Measurements from ENCODE around the gene CIZ1.

The CIZ1 gene

GRCh38 chr9:128180001-128180400 lies 11.4 kb downstream of the CIZ1 start:
- Histone ChIP-seq H3K27me3 (ENCODE audit: control insufficient read depth, insufficient read depth, low read length) (no peaks in the 10 kb centered on the region), H3K4me3 (ENCODE audit: low read depth, low read length) (no peak overlapping the region), H3K4me1 (ENCODE audit: control insufficient read depth, insufficient read depth, low read length) (no peaks in the 10 kb centered on the region), H3K36me3 (ENCODE audit: control insufficient read depth, insufficient read depth, low read length) (peaks cover 36% of the 10 kb centered on the region), H3K9me3 (ENCODE audit: control insufficient read depth, insufficient read depth, low read length) (no peaks in the 10 kb centered on the region), H3K9ac (ENCODE audit: low read depth, low read length) (no peak overlapping the region)

GRCh38 chr9:128178806-128179431 lies 12.5 kb downstream of the CIZ1 start:
- peaks cover 36% of the 10 kb centered on the region for H3K36me3 ChIP-seq (ENCODE audit: control insufficient read depth, insufficient read depth, low read length)
- H3K4me1 ChIP-seq (ENCODE audit: control insufficient read depth, insufficient read depth, low read length): no peaks in the 10 kb centered on the region
- H3K27me3 ChIP-seq (ENCODE audit: control insufficient read depth, insufficient read depth, low read length): no peaks in the 10 kb centered on the region
- no peaks in the 10 kb centered on the region for H3K9me3 ChIP-seq (ENCODE audit: control insufficient read depth, insufficient read depth, low read length)
- H3K4me3 ChIP-seq (ENCODE audit: low read depth, low read length): no peak overlapping the region
- H3K9ac ChIP-seq (ENCODE audit: low read depth, low read length): no peak overlapping the region

- Histone ChIP-seq H3K9me3 (ENCODE audit: control insufficient read depth, insufficient read depth, low read length) (no peaks in the 10 kb centered on the region), H3K9ac (ENCODE audit: low read depth, low read length) (no peak overlapping the region), H3K36me3 (ENCODE audit: control insufficient read depth, insufficient read depth, low read length) (peaks cover 33% of the 10 kb centered on the region), H3K4me1 (ENCODE audit: control insufficient read depth, insufficient read depth, low read length) (no peaks in the 10 kb centered on the region), H3K27me3 (ENCODE audit: control insufficient read depth, insufficient read depth, low read length) (no peaks in the 10 kb centered on the region), H3K4me3 (ENCODE audit: low read depth, low read length) (no peak overlapping the region)
These were observed 15.6 kb downstream of the CIZ1 start for GRCh38 chr9:128175726-128176125.

- H3K9ac ChIP-seq (ENCODE audit: low read depth, low read length): no peak overlapping the region
- H3K36me3 ChIP-seq (ENCODE audit: control insufficient read depth, insufficient read depth, low read length): peaks cover 30% of the 10 kb centered on the region
- H3K4me1 ChIP-seq (ENCODE audit: control insufficient read depth, insufficient read depth, low read length): no peaks in the 10 kb centered on the region
- H3K27me3 ChIP-seq (ENCODE audit: control insufficient read depth, insufficient read depth, low read length): no peaks in the 10 kb centered on the region
- no peak overlapping the region for H3K4me3 ChIP-seq (ENCODE audit: low read depth, low read length)
- H3K9me3 ChIP-seq (ENCODE audit: control insufficient read depth, insufficient read depth, low read length): no peaks in the 10 kb centered on the region
These were observed 16.2 kb downstream of the CIZ1 start for GRCh38 chr9:128175102-128175563.

GRCh38 chr9:128174062-128174461 lies 17.3 kb downstream of the CIZ1 start:
- Histone ChIP-seq H3K27me3 (ENCODE audit: control insufficient read depth, insufficient read depth, low read length) (no peaks in the 10 kb centered on the region), H3K4me1 (ENCODE audit: control insufficient read depth, insufficient read depth, low read length) (no peaks in the 10 kb centered on the region), H3K9me3 (ENCODE audit: control insufficient read depth, insufficient read depth, low read length) (no peaks in the 10 kb centered on the region), H3K36me3 (ENCODE audit: control insufficient read depth, insufficient read depth, low read length) (peaks cover 26% of the 10 kb centered on the region), H3K4me3 (ENCODE audit: low read depth, low read length) (no peak overlapping the region), H3K9ac (ENCODE audit: low read depth, low read length) (no peak overlapping the region)

GRCh38 chr9:128169925-128170324 lies 21.4 kb downstream of the CIZ1 start:
- Histone ChIP-seq H3K4me3 (ENCODE audit: low read depth, low read length) (no peak overlapping the region), H3K9ac (ENCODE audit: low read depth, low read length) (no peak overlapping the region), H3K36me3 (ENCODE audit: control insufficient read depth, insufficient read depth, low read length) (peaks cover 15% of the 10 kb centered on the region), H3K27me3 (ENCODE audit: control insufficient read depth, insufficient read depth, low read length) (no peaks in the 10 kb centered on the region), H3K9me3 (ENCODE audit: control insufficient read depth, insufficient read depth, low read length) (no peaks in the 10 kb centered on the region), H3K4me1 (ENCODE audit: control insufficient read depth, insufficient read depth, low read length) (no peaks in the 10 kb centered on the region)

GRCh38 chr9:128169492-128169891 lies 21.9 kb downstream of the CIZ1 start:
- Histone ChIP-seq H3K9me3 (ENCODE audit: control insufficient read depth, insufficient read depth, low read length) (no peaks in the 10 kb centered on the region), H3K9ac (ENCODE audit: low read depth, low read length) (no peak overlapping the region), H3K4me3 (ENCODE audit: low read depth, low read length) (no peak overlapping the region), H3K4me1 (ENCODE audit: control insufficient read depth, insufficient read depth, low read length) (no peaks in the 10 kb centered on the region), H3K36me3 (ENCODE audit: control insufficient read depth, insufficient read depth, low read length) (peaks cover 15% of the 10 kb centered on the region), H3K27me3 (ENCODE audit: control insufficient read depth, insufficient read depth, low read length) (no peaks in the 10 kb centered on the region)

- H3K4me3 ChIP-seq (ENCODE audit: low read depth, low read length): no peak overlapping the region
- H3K9ac ChIP-seq (ENCODE audit: low read depth, low read length): no peak overlapping the region
- H3K9me3 ChIP-seq (ENCODE audit: control insufficient read depth, insufficient read depth, low read length): no peaks in the 10 kb centered on the region
- H3K4me1 ChIP-seq (ENCODE audit: control insufficient read depth, insufficient read depth, low read length): no peaks in the 10 kb centered on the region
- H3K36me3 ChIP-seq (ENCODE audit: control insufficient read depth, insufficient read depth, low read length): peaks cover 19% of the 10 kb centered on the region
- H3K27me3 ChIP-seq (ENCODE audit: control insufficient read depth, insufficient read depth, low read length): no peaks in the 10 kb centered on the region
These were observed 22.6 kb downstream of the CIZ1 start for GRCh38 chr9:128168731-128169308.

- H3K9ac ChIP-seq (ENCODE audit: low read depth, low read length): no peak overlapping the region
- no peaks in the 10 kb centered on the region for H3K9me3 ChIP-seq (ENCODE audit: control insufficient read depth, insufficient read depth, low read length)
- no peaks in the 10 kb centered on the region for H3K4me1 ChIP-seq (ENCODE audit: control insufficient read depth, insufficient read depth, low read length)
- H3K4me3 ChIP-seq (ENCODE audit: low read depth, low read length): no peak overlapping the region
- no peaks in the 10 kb centered on the region for H3K27me3 ChIP-seq (ENCODE audit: control insufficient read depth, insufficient read depth, low read length)
- peaks cover 24% of the 10 kb centered on the region for H3K36me3 ChIP-seq (ENCODE audit: control insufficient read depth, insufficient read depth, low read length)
These were observed 24.2 kb downstream of the CIZ1 start for GRCh38 chr9:128167209-128167608.

- H3K36me3 ChIP-seq (ENCODE audit: control insufficient read depth, insufficient read depth, low read length): peaks cover 24% of the 10 kb centered on the region
- H3K9me3 ChIP-seq (ENCODE audit: control insufficient read depth, insufficient read depth, low read length): no peaks in the 10 kb centered on the region
These were observed 25.2 kb downstream of the CIZ1 start for GRCh38 chr9:128166169-128166568.

GRCh38 chr9:128164307-128164885 lies 27.0 kb downstream of the CIZ1 start:
- Histone ChIP-seq H3K4me3 (ENCODE audit: low read depth, low read length) (no peak overlapping the region), H3K27me3 (ENCODE audit: control insufficient read depth, insufficient read depth, low read length) (no peaks in the 10 kb centered on the region), H3K9ac (ENCODE audit: low read depth, low read length) (no peak overlapping the region), H3K9me3 (ENCODE audit: control insufficient read depth, insufficient read depth, low read length) (no peaks in the 10 kb centered on the region), H3K4me1 (ENCODE audit: control insufficient read depth, insufficient read depth, low read length) (peaks cover 4% of the 10 kb centered on the region), H3K36me3 (ENCODE audit: control insufficient read depth, insufficient read depth, low read length) (peaks cover 26% of the 10 kb centered on the region)

More at GRCh38 chr9:128166169-128166568, 25.2 kb downstream of the CIZ1 start:
- Histone ChIP-seq H3K27me3 (ENCODE audit: control insufficient read depth, insufficient read depth, low read length) (no peaks in the 10 kb centered on the region), H3K4me3 (ENCODE audit: low read depth, low read length) (no peak overlapping the region), H3K9ac (ENCODE audit: low read depth, low read length) (no peak overlapping the region), H3K4me1 (ENCODE audit: control insufficient read depth, insufficient read depth, low read length) (no peaks in the 10 kb centered on the region)
